ENCODE measurements around the gene ARAP3.

The ARAP3 gene

DNA sequence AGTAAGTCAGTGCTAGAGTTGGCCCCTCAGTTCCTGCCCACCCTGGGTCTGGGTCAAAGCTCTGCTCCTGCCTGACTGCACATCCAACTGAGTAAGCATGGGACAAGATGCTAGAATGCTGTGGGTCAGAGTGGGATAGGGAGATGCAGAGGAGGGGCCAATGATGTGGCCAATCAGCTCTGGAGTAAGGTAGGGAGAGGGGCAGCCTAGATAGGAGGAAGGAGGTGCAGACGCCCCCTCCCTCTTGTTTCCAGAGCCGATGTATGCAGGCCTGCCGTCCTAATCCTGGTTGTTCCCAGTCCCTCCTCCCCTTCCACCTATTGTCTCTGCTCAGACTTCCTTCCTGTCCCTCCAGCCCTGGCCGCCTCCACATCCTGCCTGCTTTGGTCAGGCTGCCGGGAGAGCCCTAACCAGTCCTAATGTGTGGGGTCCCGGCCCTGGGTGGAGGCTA, 1.3 kb downstream of the ARAP3 start:
- Mint-ChIP-seq H3K27me3 (ENCODE audit: low read depth, poor library complexity) (peaks cover 14% of the 10 kb centered on the region), H3K9me3 (no peaks in the 10 kb centered on the region), H3K4me3 (peak overlapping the region; percentile 72), H3K4me1 (peaks cover 39% of the 10 kb centered on the region), H3K36me3 (ENCODE audit: low read depth) (peaks cover 6% of the 10 kb centered on the region), H3K27ac (no peak overlapping the region)
- DNase-seq, result peak; percentile 40
- TF ChIP-seq, protein P1, sequence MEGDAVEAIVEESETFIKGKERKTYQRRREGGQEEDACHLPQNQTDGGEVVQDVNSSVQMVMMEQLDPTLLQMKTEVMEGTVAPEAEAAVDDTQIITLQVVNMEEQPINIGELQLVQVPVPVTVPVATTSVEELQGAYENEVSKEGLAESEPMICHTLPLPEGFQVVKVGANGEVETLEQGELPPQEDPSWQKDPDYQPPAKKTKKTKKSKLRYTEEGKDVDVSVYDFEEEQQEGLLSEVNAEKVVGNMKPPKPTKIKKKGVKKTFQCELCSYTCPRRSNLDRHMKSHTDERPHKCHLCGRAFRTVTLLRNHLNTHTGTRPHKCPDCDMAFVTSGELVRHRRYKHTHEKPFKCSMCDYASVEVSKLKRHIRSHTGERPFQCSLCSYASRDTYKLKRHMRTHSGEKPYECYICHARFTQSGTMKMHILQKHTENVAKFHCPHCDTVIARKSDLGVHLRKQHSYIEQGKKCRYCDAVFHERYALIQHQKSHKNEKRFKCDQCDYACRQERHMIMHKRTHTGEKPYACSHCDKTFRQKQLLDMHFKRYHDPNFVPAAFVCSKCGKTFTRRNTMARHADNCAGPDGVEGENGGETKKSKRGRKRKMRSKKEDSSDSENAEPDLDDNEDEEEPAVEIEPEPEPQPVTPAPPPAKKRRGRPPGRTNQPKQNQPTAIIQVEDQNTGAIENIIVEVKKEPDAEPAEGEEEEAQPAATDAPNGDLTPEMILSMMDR (IDR thresholded peaks at IDR 0.05), result no peak

GRCh38 chr5:141680178-141680577, 1.9 kb downstream of the ARAP3 start:
- TF ChIP-seq, protein P1 (IDR thresholded peaks at IDR 0.05), result no peak
- no peak for DNase-seq
- no peaks in the 10 kb centered on the region for H3K9me3 Mint-ChIP-seq
- H3K36me3 Mint-ChIP-seq (ENCODE audit: low read depth), result peaks cover 6% of the 10 kb centered on the region
- peaks cover 39% of the 10 kb centered on the region for H3K4me1 Mint-ChIP-seq
- peaks cover 12% of the 10 kb centered on the region for H3K27me3 Mint-ChIP-seq (ENCODE audit: low read depth, poor library complexity)
- no peak overlapping the region for H3K4me3 Mint-ChIP-seq
- no peak overlapping the region for H3K27ac Mint-ChIP-seq

DNA sequence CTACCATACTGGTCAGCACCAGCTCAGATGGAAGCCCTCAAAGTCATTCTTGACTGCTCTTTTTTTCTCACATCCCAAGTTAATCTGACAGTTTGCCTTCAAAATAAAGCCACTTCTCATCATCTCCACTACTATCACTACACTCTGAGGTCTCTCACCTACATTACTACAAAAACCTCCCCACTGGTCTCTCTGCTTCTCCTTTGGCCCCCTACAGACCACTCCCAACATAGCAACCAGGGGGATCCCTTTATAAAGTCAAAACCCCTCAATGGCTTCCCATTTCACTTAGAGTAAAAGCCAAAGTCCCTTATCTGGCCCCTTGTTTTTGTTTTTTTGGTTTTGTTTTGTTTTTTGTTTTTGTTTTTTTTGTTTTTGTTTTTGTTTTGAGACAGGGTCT, 4.6 kb downstream of the ARAP3 start:
- H3K36me3 Mint-ChIP-seq (ENCODE audit: low read depth), result peaks cover 6% of the 10 kb centered on the region
- TF ChIP-seq, protein P1 (IDR thresholded peaks at IDR 0.05), result peak; percentile 41
- H3K27ac Mint-ChIP-seq, result no peak overlapping the region
- peaks cover 34% of the 10 kb centered on the region for H3K4me1 Mint-ChIP-seq
- H3K9me3 Mint-ChIP-seq, result no peaks in the 10 kb centered on the region
- peaks cover 3% of the 10 kb centered on the region for H3K27me3 Mint-ChIP-seq (ENCODE audit: low read depth, poor library complexity)
- DNase-seq, result peak; percentile 43
- no peak overlapping the region for H3K4me3 Mint-ChIP-seq

DNA sequence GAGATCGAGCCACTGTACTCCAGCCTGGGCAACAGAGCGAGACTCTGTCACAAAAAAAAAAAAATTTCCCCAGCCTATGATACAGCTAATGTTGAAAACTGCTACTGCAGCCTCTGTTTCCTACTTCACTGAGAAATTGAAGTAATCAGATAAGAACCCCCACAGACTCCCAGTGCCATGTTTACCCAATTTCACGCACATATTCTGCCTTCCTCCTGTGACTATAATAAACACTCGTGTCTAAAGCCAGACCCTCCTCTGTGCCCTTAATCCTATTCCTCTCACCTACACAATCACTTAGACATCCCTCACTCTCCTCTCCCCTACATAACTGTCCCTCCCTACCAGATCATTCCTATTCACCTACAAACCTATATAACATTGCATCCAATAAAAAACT, 6.4 kb downstream of the ARAP3 start:
- Mint-ChIP-seq H3K27ac (no peak overlapping the region), H3K27me3 (ENCODE audit: low read depth, poor library complexity) (no peaks in the 10 kb centered on the region), H3K4me3 (no peak overlapping the region), H3K36me3 (ENCODE audit: low read depth) (peaks cover 6% of the 10 kb centered on the region), H3K4me1 (peaks cover 18% of the 10 kb centered on the region), H3K9me3 (no peaks in the 10 kb centered on the region)
- DNase-seq, result no peak
- TF ChIP-seq, protein P1 (IDR thresholded peaks at IDR 0.05), result no peak

DNA sequence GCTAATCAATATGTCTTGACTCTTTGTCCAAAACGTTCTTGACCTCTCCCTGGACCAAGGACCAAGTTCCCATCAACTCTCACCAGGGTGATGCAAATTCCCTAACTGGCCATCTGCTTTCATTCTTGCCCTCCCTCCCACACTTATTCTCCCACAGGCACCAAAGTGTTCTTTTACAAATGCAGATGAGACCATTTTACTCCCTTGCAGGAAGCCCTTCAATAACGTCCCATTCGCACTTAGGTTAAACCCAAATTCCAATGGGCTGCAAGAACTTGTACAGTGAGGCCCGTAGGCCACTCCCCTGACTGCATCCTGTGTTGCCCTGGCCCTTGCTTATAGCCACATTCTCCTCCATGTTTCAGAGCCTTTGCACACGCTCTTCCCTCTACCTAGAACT, 7.3 kb downstream of the ARAP3 start:
- H3K36me3 Mint-ChIP-seq (ENCODE audit: low read depth), result peaks cover 6% of the 10 kb centered on the region
- peak overlapping the region; percentile 9 for H3K27ac Mint-ChIP-seq
- peaks cover 13% of the 10 kb centered on the region for H3K4me1 Mint-ChIP-seq
- TF ChIP-seq, protein P1 (IDR thresholded peaks at IDR 0.05), result no peak
- DNase-seq, result no peak
- no peak overlapping the region for H3K4me3 Mint-ChIP-seq
- H3K9me3 Mint-ChIP-seq, result no peaks in the 10 kb centered on the region
- no peaks in the 10 kb centered on the region for H3K27me3 Mint-ChIP-seq (ENCODE audit: low read depth, poor library complexity)
